GM19455 (cell line): ENCODE results near the gene BYSL.

ENCODE experiments used
- ATAC-seq: cut with Tn5 transposase; IDR thresholded peaks from one replicate; pipeline ENCODE4 v1.9.1; 2021; ENCODE audit not compliant: unreplicated experiment

BYSL gene

DNA sequence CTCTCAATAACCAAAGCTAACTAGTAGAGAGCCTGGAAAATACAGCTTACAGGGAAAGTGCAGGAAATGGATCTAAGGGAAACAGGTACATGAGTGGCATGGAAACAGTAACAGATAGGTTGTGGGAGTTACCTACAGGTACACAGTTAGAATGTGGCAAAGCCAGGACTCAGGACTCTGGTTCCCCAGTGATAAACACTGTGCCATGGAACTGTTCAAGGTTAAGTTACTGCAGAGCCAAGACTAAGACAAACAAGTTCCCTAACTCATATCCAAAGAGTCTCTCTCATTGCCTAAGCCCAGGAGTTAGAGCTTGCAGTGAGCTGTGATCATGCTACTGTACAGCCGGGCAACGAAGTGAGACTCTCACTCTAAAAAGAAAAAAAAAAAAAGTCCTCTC is 7.0 kb upstream of the BYSL start:
- no peak for ATAC-seq

DNA sequence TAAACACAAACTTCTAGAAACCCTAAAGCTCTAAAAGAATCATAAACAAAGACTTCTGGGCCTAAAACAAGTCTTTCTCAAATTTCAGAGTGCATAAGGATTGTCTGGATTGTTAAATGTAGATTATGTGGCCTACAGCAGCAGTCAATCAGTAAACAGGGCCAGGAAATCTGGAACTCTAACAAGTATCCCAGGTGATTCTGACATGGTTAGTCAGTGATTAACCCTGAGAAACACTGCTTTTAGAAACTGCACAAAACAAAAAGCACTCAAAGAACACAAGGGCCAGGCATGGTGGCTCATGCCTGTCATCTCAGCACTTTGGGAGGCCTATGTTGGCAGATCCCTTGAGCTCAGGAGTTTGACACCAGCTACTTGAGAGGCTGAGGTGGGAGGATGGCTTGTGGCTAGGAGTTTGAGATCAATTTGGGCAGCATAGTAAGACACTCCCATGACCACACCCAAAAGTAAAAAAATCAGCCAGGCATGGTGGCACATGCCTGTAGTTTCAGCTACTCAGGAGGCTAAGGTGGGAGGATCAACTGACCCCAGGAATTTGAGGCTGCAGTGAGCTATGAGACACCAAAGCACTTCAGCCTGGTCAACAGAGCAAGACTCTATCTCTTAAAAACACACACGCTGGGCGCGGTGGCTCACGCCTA is 6.3 kb upstream of the BYSL start:
- no peak for ATAC-seq

DNA sequence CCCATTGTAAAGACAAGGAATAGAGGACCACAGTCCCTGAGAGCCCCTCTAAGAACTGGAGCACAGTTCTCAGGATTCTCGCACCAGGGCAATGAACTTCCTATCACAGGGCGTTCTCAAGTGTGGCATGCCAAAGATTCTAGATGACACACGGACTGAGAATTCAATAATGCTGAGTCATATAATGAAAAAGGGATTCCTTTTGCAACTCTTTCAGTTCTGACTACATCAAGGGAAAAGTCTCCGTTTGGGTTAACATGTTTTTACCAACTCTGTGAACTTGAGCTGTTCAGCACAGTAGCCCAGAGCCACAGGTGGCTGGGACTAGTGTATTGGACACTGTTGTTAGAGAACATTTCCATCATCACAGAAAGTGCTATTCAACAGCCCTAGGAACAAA is 3.8 kb upstream of the BYSL start:
- ATAC-seq = no peak

GRCh38 chr6:41921712-41921998 is 356 bp downstream of the BYSL start:
- ATAC-seq = peak; percentile 3

DNA sequence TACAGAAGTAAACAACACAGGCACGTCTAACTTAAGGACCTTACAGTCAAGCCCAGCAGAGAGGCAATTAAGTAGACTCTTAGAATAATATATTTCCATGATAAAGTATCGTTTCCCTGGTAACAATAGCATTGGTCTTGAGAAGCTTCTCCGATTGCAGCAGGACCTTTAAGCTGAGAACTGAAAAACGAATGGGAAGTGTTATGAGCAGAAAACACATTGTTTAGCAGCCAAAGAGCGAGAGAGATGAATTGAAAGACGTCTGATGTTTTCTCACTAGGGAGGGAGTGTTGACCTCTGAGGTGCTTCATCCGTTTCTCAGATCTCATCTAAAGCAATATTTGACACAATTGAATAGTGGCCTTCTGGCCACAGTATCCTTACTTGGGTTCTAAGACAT is 855 bp downstream of the BYSL start:
- no peak for ATAC-seq

GRCh38 chr6:41927253-41927652 is 6.0 kb downstream of the BYSL start:
- ATAC-seq = no peak

GRCh38 chr6:41929924-41930323 is 8.6 kb downstream of the BYSL start:
- ATAC-seq = no peak

GRCh38 chr6:41931792-41932191 is 10.5 kb downstream of the BYSL start:
- no peak for ATAC-seq

- ATAC-seq = no peak
Observed at GRCh38 chr6:41932378-41932777, 11.1 kb downstream of the BYSL start.

DNA sequence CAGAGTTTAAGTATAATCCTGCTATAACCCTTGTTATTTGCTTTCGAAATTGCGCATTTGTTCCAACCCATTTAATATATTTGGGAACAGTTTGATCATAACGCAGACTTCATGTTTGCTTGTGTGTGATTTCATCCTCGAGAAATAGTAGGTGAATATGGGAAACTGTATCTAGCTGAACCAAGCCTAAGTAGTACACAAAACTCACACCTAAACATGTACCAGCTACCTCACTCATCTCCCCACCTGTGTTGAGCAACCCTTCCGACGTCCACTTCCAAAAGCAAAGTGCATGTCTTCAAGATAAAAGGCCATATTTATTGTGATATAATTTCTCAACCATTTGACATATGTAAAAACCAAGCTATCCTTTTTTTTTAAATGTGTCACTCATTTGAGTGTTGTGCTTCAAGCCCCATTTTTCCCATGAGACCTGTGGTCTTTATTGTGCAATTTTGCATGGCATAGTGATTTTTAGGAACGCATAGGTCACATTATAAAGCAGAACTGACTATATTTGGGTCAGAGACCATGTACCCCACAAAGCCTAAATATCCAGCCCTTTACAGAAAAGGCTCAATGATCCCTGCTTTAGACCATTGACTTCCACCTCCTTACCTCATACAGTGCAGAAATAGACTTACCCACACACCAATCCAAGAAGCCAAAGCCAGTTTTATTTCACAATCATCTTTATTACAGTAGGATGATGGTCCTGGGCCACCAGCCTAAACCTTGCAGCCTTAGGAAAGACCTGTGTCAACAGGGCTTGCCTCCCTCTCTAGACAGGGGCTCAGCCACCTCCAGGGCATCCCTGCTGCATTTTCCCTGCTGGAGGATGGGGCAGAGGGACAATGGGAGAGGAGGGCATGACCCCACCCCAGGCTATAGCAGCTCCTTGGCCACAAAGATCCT is 13.2 kb downstream of the BYSL start:
- no peak for ATAC-seq

DNA sequence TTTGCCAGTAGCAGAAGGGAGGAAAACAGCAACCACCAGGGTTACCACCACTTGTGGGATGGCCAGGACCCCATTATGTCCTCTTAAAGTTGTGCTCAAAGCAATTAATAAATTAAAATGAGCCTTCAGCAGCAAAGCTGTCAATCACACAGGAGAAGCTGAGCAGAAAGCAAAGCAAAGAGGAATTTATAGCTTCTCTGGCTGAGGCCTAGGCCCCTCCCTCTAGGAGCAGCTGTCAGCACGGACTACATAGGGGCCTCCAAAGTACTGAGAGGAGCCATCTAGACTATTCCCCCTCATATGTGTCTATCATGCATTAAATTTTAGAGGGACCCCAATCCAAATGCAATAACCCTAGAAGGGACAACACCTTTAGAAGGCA is 13.9 kb downstream of the BYSL start:
- no peak for ATAC-seq

- ATAC-seq = no peak
Observed at GRCh38 chr6:41935685-41936072, 14.4 kb downstream of the BYSL start.

- ATAC-seq = peak; percentile 47
Observed at GRCh38 chr6:41936073-41936837, 15.0 kb downstream of the BYSL start.

- no peak for ATAC-seq
Observed at GRCh38 chr6:41937472-41937860, 16.2 kb downstream of the BYSL start.

DNA sequence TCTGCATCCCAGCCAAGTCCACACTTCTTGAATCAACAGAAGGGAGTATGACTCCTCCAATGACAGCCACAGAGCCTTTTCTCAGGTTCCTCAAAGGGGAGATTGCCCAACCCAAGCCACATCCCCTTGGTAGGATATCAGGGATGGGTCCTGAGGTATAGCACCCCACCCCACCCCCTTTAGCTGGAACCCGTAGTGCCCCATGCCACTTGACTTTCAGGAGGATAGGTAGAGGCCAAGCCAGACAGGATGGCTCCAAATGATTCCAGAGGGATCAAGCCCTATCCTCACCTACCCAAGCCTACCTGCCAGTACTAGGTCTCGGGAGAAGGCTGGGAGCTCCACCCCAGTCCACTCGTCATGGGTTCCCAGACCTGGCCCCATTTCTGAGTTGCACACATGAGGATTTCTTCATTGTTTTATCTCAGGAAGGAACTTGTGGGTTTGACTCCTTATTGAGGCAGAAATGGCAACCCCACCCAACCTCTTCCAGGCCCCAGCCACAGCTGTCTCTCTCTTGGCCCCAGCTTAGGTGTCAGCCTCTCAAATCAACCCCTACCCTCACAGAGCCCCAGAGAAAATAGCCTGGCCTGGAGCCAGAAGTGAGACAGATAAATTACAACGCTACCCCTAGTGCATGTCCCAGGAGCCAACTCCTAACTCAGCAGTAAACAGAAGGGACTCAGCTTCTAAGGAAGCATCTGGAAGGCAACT is 16.7 kb downstream of the BYSL start:
- no peak for ATAC-seq

DNA sequence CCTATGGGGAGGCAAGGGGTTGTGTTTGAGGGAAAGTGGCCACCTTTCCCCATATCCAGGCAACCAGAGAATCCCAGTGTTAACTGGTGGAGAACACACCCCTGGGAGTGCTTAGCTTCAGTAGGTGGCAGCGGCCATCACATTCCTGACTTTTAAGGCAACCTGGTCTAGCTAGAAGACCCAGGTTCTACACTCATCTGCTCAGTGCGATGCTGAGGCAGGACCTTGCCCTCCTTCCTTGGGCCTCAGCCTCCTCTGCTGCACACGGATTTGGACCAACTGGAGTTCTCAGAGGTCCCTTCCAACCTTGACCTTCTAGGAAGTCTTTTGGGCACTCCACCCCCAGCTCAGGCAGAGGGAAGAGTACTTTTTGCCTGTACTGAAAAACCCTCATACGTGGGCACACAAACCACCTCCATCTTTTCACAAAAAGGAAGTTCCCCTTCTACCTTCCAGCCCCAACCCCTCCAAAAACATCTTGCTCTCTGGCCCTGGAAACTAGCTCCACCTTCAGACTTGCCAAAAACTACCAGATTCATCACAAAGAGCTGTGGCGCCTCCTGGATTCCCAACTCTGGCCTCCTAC is 17.4 kb downstream of the BYSL start:
- no peak for ATAC-seq

DNA sequence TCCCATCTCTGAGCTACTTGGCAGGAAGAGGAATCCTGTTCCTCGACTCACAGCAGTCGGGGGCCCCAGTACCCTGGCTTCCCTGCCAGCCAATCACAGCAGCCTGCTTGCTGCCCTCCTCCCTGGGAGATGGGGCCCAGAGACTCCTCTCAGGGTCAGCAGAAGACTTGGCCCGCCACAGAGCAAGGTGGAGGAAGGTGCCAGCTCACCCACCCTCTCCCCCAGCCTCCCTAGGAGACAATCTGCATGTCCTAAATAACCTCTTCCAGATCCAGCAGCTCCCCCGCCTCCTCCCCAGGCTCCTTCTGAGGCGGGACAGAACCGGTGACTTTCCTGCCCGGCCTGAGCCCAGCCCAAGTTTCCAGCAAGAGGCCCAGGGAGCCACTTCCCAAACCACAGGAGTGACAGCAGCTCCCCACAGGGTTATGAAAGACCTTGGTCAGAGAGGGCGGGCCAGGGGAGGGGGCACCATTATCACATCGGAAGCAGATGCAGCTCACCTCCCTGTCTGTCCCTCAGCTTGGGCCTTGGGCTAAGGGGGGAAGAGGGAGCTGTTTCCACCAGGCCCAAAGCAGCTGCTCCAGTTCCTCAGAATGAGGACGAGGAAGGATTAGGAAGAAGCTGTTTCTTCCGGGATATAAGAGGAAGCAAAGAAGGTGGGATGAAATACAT is 18.0 kb downstream of the BYSL start:
- ATAC-seq = no peak

GRCh38 chr6:41939848-41940758 is 18.8 kb downstream of the BYSL start:
- ATAC-seq = no peak

DNA sequence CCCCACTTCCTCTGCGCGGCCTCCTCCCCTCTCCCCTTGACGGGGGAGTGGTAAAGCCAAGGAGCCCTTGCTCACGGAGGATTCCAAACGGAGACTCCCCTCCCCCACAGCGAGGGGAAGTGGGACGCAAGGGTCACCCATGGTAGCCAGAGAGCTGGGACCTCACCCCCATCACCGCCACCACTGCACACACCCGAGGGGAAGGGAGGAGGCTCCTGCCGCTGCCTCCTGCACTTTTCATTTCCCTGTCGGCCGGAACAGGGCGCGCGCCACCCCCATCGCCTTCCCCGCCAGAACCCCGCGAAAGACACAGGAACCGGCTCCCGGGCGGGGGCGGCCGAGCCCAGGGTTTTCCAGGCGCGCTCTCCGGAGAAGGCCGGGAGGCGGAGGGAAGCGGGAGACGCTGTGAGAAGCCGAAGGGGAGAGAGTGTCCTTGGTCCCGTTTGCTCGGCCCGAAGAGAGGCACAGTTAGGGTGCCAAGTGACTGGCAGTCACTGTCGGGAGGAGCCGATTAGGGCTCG is 19.5 kb downstream of the BYSL start:
- peak; percentile 3 for ATAC-seq
